HepG2 (cell line): ENCODE measurements around the gene INKA2. TPM values are rescaled to one million over a fixed set of nuclear protein-coding genes. Genes with fewer than 3 reads are reported as not detected.

Experiments
- BCL3 ChIP-seq: sonication (generic); formaldehyde crosslinking; IDR thresholded peaks from 2 replicates; pipeline ENCODE4 v1.5.1; 2020; ENCODE audit warnings: mild to moderate bottlenecking, missing genetic modification reagents, moderate library complexity
- JDP2 ChIP-seq: sonication (generic); formaldehyde crosslinking; IDR thresholded peaks from 2 replicates; pipeline ENCODE4 v1.8.1; 2022; ENCODE audit warnings: missing genetic modification reagents, borderline replicate concordance
- MXI1 ChIP-seq: IDR thresholded peaks from 3 replicates; pipeline ENCODE4 v1.6.1; 2012; ENCODE audit warnings: low read depth, low read length, inconsistent platforms, borderline replicate concordance
- PHF20 ChIP-seq: sonication (generic); formaldehyde crosslinking; IDR thresholded peaks from 2 replicates; pipeline ENCODE4 v1.5.0; 2020; ENCODE audit warnings: mild to moderate bottlenecking, missing genetic modification reagents
- PPARG ChIP-seq: conservative IDR thresholded peaks from 2 replicates; pipeline ENCODE4 v1.6.1; 2016; ENCODE audit warnings: missing biosample characterization, missing genetic modification reagents
- SNAPC4 ChIP-seq: sonication (generic); formaldehyde crosslinking; IDR thresholded peaks from 2 replicates; pipeline ENCODE4 v1.4.0; 2020; ENCODE audit warnings: mild to moderate bottlenecking, missing genetic modification reagents
- ZKSCAN5 ChIP-seq: sonication (generic); formaldehyde crosslinking; IDR thresholded peaks from 2 replicates; pipeline ENCODE4 v1.5.1; 2020; ENCODE audit warnings: mild to moderate bottlenecking, missing genetic modification reagents
- ZNF446 ChIP-seq: sonication (generic); formaldehyde crosslinking; IDR thresholded peaks from 2 replicates; pipeline ENCODE4 v1.5.0; 2020; ENCODE audit warnings: mild to moderate bottlenecking, missing genetic modification reagents
- ZNF468 ChIP-seq: sonication (generic); formaldehyde crosslinking; IDR thresholded peaks from 2 replicates; pipeline ENCODE4 v1.8.0; 2022; ENCODE audit warnings: mild to moderate bottlenecking, moderate library complexity, missing genetic modification reagents
- ZNF552 ChIP-seq: sonication (generic); formaldehyde crosslinking; IDR thresholded peaks from 2 replicates; pipeline ENCODE4 v1.9.0; 2022; ENCODE audit warnings: missing genetic modification reagents, mild to moderate bottlenecking, borderline replicate concordance
- ZNF556 ChIP-seq: sonication (generic); formaldehyde crosslinking; IDR thresholded peaks from 2 replicates; pipeline ENCODE4 v1.4.0; 2020; ENCODE audit warnings: mild to moderate bottlenecking, missing genetic modification reagents, borderline replicate concordance
- ZNF639 ChIP-seq: conservative IDR thresholded peaks from 2 replicates; pipeline ENCODE4 v1.6.1; 2018; ENCODE audit warnings: missing genetic modification reagents
- ZSCAN9 ChIP-seq: IDR thresholded peaks from 2 replicates; pipeline ENCODE4 v1.6.1; 2016; ENCODE audit warnings: borderline replicate concordance
- polyA plus RNA-seq, 8 experiments: library from polyadenylated mRNA; depleted of rRNA in 3 of 8; stranded (reverse) in 7 of 8; unstranded in 1 of 8; fragments of >200 nt; fragmentation: Illumina TruSeq in 4 of 8; extraction: Trizol in 4 of 8; gene quantifications; 2 replicates each; pipeline versions ENCODE4 v1.2.1 to v1.2.3, GENCODE V29; 2011 to 2016; ENCODE audit warnings: low read depth in 4 of 8, missing spikeins in 1 of 8, mixed read lengths in 1 of 8; ENCODE audit not compliant: insufficient read depth in 1 of 8
- total RNA-seq, 5 experiments: library from RNA; depleted of rRNA; stranded (reverse); fragments of >200 nt; fragmentation: Illumina TruSeq; extraction: Trizol; gene quantifications; 2 replicates each; pipeline ENCODE4 v1.2.3, GENCODE V29; 2016; ENCODE audit warnings: low read depth in 1 of 5
- TF ChIP-seq, protein P1 (sequence below): IDR thresholded peaks from 2 replicates; pipeline ENCODE4 v1.4.0; 2020; ENCODE audit warnings: mild to moderate bottlenecking, missing genetic modification reagents
- TF ChIP-seq, protein P2 (sequence below): sonication (generic); formaldehyde crosslinking; IDR thresholded peaks from 2 replicates; pipeline ENCODE4 v1.4.0; 2020; ENCODE audit warnings: missing genetic modification reagents, low read depth, mild to moderate bottlenecking, borderline replicate concordance

INKA2 gene
- total and polyA plus RNA-seq, 2 of the 13 experiments (the other 11 are each of a cell fraction or from before 2014, with no cell fraction given), result 2.6 to 4.6 TPM

DNA sequence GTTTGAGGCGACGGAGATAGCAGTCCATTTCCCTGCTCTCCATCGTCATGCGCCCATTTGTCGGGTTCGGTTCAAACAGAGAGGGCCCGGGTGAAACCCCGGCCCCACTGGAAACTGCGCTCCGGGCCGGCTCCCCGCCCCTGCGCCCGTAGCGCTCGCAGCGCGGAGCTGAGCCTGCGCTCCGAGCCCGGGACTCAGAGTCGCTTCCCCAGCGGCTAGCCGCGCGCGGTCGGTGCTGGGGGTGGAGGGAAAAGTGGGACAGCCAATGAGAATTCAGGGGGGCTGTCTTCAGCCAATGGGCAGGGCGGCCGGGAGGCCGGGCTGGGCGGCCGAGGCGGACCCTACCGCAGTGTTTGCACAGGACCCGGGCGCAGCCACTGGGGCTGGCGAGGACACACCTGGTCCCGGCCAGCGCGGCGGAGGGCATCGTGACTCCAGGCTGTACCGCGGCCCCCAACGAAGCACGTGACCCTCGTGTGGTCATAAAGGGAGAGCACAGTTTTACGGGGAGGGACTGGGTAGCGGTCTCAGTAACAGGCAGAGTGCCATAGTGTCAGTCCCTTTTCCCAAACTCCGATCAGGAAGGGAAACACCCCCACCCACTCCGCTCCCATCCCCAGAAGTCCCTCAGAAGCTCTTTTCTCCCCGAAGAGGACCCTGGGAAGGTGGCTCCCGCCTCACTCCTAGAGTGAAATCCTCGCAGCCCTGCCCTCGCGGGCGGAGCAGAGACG lies at the start of gene INKA2 (continued):
- TF ChIP-seq SNAPC4 (CRISPR knock-in tag), result peak; percentile 82; the same call in 1 of the 2 replicates
- 0 out of 2 replicates have a peak, but pooled peaks have one; percentile 74 for TF ChIP-seq ZNF446 (CRISPR knock-in tag)
- TF ChIP-seq ZNF556 (CRISPR knock-in tag), result peak; percentile 73; the same call in 1 of the 2 replicates
- TF ChIP-seq, protein P1, sequence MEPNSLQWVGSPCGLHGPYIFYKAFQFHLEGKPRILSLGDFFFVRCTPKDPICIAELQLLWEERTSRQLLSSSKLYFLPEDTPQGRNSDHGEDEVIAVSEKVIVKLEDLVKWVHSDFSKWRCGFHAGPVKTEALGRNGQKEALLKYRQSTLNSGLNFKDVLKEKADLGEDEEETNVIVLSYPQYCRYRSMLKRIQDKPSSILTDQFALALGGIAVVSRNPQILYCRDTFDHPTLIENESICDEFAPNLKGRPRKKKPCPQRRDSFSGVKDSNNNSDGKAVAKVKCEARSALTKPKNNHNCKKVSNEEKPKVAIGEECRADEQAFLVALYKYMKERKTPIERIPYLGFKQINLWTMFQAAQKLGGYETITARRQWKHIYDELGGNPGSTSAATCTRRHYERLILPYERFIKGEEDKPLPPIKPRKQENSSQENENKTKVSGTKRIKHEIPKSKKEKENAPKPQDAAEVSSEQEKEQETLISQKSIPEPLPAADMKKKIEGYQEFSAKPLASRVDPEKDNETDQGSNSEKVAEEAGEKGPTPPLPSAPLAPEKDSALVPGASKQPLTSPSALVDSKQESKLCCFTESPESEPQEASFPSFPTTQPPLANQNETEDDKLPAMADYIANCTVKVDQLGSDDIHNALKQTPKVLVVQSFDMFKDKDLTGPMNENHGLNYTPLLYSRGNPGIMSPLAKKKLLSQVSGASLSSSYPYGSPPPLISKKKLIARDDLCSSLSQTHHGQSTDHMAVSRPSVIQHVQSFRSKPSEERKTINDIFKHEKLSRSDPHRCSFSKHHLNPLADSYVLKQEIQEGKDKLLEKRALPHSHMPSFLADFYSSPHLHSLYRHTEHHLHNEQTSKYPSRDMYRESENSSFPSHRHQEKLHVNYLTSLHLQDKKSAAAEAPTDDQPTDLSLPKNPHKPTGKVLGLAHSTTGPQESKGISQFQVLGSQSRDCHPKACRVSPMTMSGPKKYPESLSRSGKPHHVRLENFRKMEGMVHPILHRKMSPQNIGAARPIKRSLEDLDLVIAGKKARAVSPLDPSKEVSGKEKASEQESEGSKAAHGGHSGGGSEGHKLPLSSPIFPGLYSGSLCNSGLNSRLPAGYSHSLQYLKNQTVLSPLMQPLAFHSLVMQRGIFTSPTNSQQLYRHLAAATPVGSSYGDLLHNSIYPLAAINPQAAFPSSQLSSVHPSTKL (CRISPR knock-in tag), result peak; percentile 37; the same call in 1 of the 2 replicates
- 0 out of 2 replicates have a peak, but pooled peaks have one; percentile 48 for TF ChIP-seq ZSCAN9 (CRISPR knock-in tag)
- no peak for TF ChIP-seq JDP2 (CRISPR knock-in tag)
- no peak for TF ChIP-seq PHF20 (CRISPR knock-in tag)
- peak; percentile 41; the same call in 1 of the 2 replicates for TF ChIP-seq ZNF552 (CRISPR knock-in tag)
- no peak for TF ChIP-seq ZNF639 (CRISPR knock-in tag)
- TF ChIP-seq, protein P2, sequence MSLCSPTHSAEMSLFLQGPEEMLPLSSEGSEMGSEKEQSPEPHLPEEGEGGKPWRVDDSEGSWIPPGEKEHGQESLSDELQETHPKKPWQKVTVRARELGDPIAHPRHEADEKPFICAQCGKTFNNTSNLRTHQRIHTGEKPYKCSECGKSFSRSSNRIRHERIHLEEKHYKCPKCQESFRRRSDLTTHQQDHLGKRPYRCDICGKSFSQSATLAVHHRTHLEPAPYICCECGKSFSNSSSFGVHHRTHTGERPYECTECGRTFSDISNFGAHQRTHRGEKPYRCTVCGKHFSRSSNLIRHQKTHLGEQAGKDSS (CRISPR knock-in tag), result no peak
- no peak for TF ChIP-seq ZKSCAN5 (CRISPR knock-in tag)
- peak; percentile 42 for TF ChIP-seq BCL3 (CRISPR knock-in tag)
- no peak for TF ChIP-seq ZNF468 (CRISPR knock-in tag)
- TF ChIP-seq PPARG (CRISPR knock-in tag), result 0 out of 2 replicates have a peak, but pooled peaks have one; percentile 16
- TF ChIP-seq MXI1, result peak; percentile 46; the same call in 1 of the 3 replicates
